Measurements from ENCODE around the gene FRMD4A.

The FRMD4A gene

GRCh38 chr10:14360515-14360914 lies 29.8 kb upstream of the FRMD4A start:
- no peak for TF ChIP-seq CTCF (conservative IDR thresholded peaks at IDR 0.05; ENCODE audit: control insufficient read depth, insufficient read depth, low read depth, low read length)
- H3K4me3 ChIP-seq (ENCODE audit: control insufficient read depth, low read depth, low read length), result no peak overlapping the region
- DNase-seq (ENCODE audit: low read depth), result no peak

- no peak overlapping the region for H3K4me3 ChIP-seq (ENCODE audit: control insufficient read depth, low read depth, low read length)
- no peak for TF ChIP-seq CTCF (conservative IDR thresholded peaks at IDR 0.05; ENCODE audit: control insufficient read depth, insufficient read depth, low read depth, low read length)
- DNase-seq (ENCODE audit: low read depth), result no peak
Observed at GRCh38 chr10:14358886-14359573, 28.3 kb upstream of the FRMD4A start.

GRCh38 chr10:14356921-14357320 lies 26.2 kb upstream of the FRMD4A start:
- DNase-seq (ENCODE audit: low read depth), result peak; percentile 2
- TF ChIP-seq CTCF (conservative IDR thresholded peaks at IDR 0.05; ENCODE audit: control insufficient read depth, insufficient read depth, low read depth, low read length), result no peak
- H3K4me3 ChIP-seq (ENCODE audit: control insufficient read depth, low read depth, low read length), result no peak overlapping the region

- H3K4me3 ChIP-seq (ENCODE audit: control insufficient read depth, low read depth, low read length), result no peak overlapping the region
- TF ChIP-seq CTCF (conservative IDR thresholded peaks at IDR 0.05; ENCODE audit: control insufficient read depth, insufficient read depth, low read depth, low read length), result no peak
Observed at GRCh38 chr10:14355750-14356149, 25.0 kb upstream of the FRMD4A start.

GRCh38 chr10:14353291-14353913 lies 22.7 kb upstream of the FRMD4A start:
- TF ChIP-seq CTCF (conservative IDR thresholded peaks at IDR 0.05; ENCODE audit: control insufficient read depth, insufficient read depth, low read depth, low read length), result no peak
- no peak overlapping the region for H3K4me3 ChIP-seq (ENCODE audit: control insufficient read depth, low read depth, low read length)
- DNase-seq (ENCODE audit: low read depth), result no peak

More at GRCh38 chr10:14355750-14356149, 25.0 kb upstream of the FRMD4A start:
- no peak for DNase-seq (ENCODE audit: low read depth)

GRCh38 chr10:14350006-14350405 lies 19.3 kb upstream of the FRMD4A start:
- DNase-seq (ENCODE audit: low read depth), result no peak
- no peak overlapping the region for H3K4me3 ChIP-seq (ENCODE audit: control insufficient read depth, low read depth, low read length)
- no peak for TF ChIP-seq CTCF (conservative IDR thresholded peaks at IDR 0.05; ENCODE audit: control insufficient read depth, insufficient read depth, low read depth, low read length)
